ENCODE measurements around the gene LTBP3. TPM values are rescaled to one million over a fixed set of nuclear protein-coding genes. Genes with fewer than 3 reads are reported as not detected.

Gene LTBP3
- total and polyA plus RNA-seq, 9 of the 15 experiments (the other 6 are each of a cell fraction or from before 2014, with no cell fraction given), result 0.06 to 20.5 (median 4.8) TPM

DNA sequence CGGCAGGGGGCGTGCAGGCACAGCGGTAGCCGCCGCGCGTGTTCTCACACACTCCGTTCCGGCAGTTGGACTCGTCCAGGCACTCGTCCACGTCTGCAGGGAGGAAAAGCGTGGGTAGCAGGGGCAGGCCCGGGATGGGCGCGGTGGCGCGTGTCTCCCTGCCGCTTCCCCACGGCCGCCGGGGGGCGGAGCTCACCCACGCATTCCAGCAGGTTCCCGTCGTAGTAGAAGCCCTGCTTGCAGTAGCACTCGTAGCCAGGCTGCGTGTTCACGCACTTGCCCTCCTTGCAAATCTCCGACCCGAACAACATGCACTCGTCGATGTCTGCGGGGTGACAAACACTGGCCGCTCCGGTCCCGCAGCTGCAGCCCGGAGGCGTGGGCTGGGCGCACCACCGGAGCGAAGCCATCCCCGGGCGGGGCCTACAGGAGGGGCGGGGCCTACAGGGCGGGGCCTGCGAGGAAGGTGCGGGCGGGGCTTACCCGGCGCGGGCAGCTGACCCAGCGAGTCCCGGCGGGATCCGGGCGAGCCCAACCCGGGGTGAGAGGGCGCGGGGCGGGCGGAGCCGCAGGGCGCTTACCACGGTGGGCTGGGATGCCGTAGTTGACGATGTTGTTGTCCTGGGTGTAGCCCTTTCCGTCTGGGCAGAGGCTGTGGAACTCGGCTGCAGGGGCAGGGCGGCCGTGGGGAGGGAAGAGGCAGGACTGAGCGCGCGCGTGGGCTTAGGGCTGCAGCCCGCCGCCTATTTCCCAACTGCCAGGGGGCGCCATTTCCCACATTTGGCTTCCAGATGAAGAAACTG lies 17.7 kb downstream of the LTBP3 start (continued):
- TF ChIP-seq CHD7 (IDR thresholded peaks at IDR 0.05; ENCODE audit: low read depth, low read length) (no peak), HSF4 (CRISPR knock-in tag; IDR thresholded peaks at IDR 0.05; ENCODE audit: borderline replicate concordance) (no peak), ZNF134 (CRISPR knock-in tag; conservative IDR thresholded peaks at IDR 0.05) (no peak), SMAD4 (CRISPR knock-in tag; conservative IDR thresholded peaks at IDR 0.05) (peak; percentile 84), HDAC1 (IDR thresholded peaks at IDR 0.05) (peak in 1 of 2 experiments; percentile 93; a peak in 2 of 4 replicates), ZNF24 (IDR thresholded peaks at IDR 0.05) (no peak), ZNF407 (IDR thresholded peaks at IDR 0.05; ENCODE audit: low read depth) (no peak), DACH1 (IDR thresholded peaks at IDR 0.05; ENCODE audit: partially characterized antibody) (no peak)
